ENCODE measurements around the gene RAD50. TPM values are rescaled to one million over a fixed set of nuclear protein-coding genes. Genes with fewer than 3 reads are reported as not detected.

The RAD50 gene
- total RNA-seq, 4 donors from 2014 or later: 34.1 to 40.1 (median 37.5) TPM

GRCh38 chr5:132586063-132586462 lies 29.3 kb downstream of the RAD50 start:
- H3K4me3 ChIP-seq (replicated peaks in 1 of 3): no peak overlapping the region
- no peaks in the 10 kb centered on the region for H3K27me3 ChIP-seq
- H3K27ac ChIP-seq: no peak overlapping the region
- peaks cover 5% of the 10 kb centered on the region in 2 donors for H3K36me3 ChIP-seq
- no peak for DNase-seq
- H3K4me1 ChIP-seq: no peaks in the 10 kb centered on the region
- H3K9me3 ChIP-seq: no peaks in the 10 kb centered on the region
- intact Hi-C loops (cut with DNase I): no loop called here
- no peak for TF ChIP-seq CTCF (IDR thresholded peaks at IDR 0.05)
- no peak for TF ChIP-seq POLR2A (IDR thresholded peaks at IDR 0.05)

DNA sequence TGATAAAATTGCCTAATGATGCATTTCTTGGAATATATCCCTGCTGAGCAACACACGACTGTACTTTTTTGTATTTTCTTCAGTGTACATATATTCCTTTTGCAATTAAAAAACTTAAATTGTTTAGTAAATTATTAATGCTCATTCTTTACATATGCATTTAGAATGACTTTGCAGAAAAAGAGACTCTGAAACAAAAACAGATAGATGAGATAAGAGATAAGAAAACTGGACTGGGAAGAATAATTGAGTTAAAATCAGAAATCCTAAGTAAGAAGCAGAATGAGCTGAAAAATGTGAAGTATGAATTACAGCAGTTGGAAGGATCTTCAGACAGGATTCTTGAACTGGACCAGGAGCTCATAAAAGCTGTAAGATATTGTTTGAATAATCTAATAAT lies 32.7 kb downstream of the RAD50 start:
- Histone ChIP-seq H3K27me3 (no peaks in the 10 kb centered on the region), H3K4me3 (replicated peaks in 1 of 3) (no peak overlapping the region), H3K4me1 (no peaks in the 10 kb centered on the region), H3K9me3 (no peaks in the 10 kb centered on the region), H3K27ac (no peak overlapping the region), H3K36me3 (peaks cover 5% of the 10 kb centered on the region in 2 donors)
- intact Hi-C loops (cut with DNase I): no loop called here
- TF ChIP-seq POLR2A (IDR thresholded peaks at IDR 0.05): no peak
- no peak for TF ChIP-seq CTCF (IDR thresholded peaks at IDR 0.05)
- DNase-seq: no peak
- WGBS, 2 donors: 92 to 95% methylated on average over 1 of the region's 1 CpG

GRCh38 chr5:132591145-132591544 lies 34.4 kb downstream of the RAD50 start:
- Histone ChIP-seq H3K36me3 (peaks cover 10 to 18% of the 10 kb centered on the region in 2 donors), H3K27me3 (no peaks in the 10 kb centered on the region), H3K4me1 (no peaks in the 10 kb centered on the region), H3K9me3 (no peaks in the 10 kb centered on the region), H3K4me3 (replicated peaks in 1 of 3) (no peak overlapping the region), H3K27ac (no peak overlapping the region)
- WGBS, 2 donors: 86 to 94% methylated on average over 3 of the region's 3 CpGs
- DNase-seq: no peak
- TF ChIP-seq POLR2A (IDR thresholded peaks at IDR 0.05): no peak
- TF ChIP-seq CTCF (IDR thresholded peaks at IDR 0.05): no peak
- intact Hi-C loops (cut with DNase I): no loop called here

- Histone ChIP-seq H3K27ac (no peak overlapping the region), H3K4me3 (replicated peaks in 1 of 3) (no peak overlapping the region), H3K9me3 (no peaks in the 10 kb centered on the region), H3K27me3 (no peaks in the 10 kb centered on the region), H3K4me1 (no peaks in the 10 kb centered on the region), H3K36me3 (peaks cover 15 to 22% of the 10 kb centered on the region in 2 donors)
- intact Hi-C loops (cut with DNase I): no loop called here
- TF ChIP-seq POLR2A (IDR thresholded peaks at IDR 0.05) (no peak), CTCF (IDR thresholded peaks at IDR 0.05) (no peak)
- 57 to 65% methylated on average over 2 of the region's 2 CpGs for WGBS, 2 donors
- DNase-seq: no peak
These were observed 35.7 kb downstream of the RAD50 start for GRCh38 chr5:132592521-132592920.

DNA sequence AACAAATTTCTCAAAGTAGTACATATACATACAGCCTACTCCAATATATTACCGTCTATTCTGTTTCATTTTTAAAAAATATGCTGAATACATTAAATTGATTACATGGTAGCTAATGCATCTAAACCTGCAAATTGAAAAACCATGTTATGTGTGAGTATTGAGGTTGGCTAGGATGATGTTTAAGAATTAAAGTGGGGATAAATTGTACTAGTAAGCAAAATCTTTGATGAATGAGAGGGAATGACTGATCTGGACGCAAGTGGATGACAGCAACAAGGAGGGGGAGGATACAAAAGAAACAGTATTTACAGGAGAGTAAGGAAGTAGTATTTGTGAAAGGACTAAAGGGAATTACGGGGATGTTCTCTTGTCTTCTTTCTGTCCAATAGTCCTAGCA lies 37.4 kb downstream of the RAD50 start:
- no peaks in the 10 kb centered on the region for H3K4me1 ChIP-seq
- H3K9me3 ChIP-seq: no peaks in the 10 kb centered on the region
- no peaks in the 10 kb centered on the region for H3K27me3 ChIP-seq
- WGBS, 2 donors: 93 to 94% methylated on average over 3 of the region's 3 CpGs
- H3K27ac ChIP-seq: no peak overlapping the region
- intact Hi-C loops (cut with DNase I): no loop called here
- H3K36me3 ChIP-seq: peaks cover 10 to 28% of the 10 kb centered on the region in 2 donors
- TF ChIP-seq POLR2A (IDR thresholded peaks at IDR 0.05): no peak
- no peak for TF ChIP-seq CTCF (IDR thresholded peaks at IDR 0.05)
- no peak overlapping the region for H3K4me3 ChIP-seq (replicated peaks in 1 of 3)
- no peak for DNase-seq
